GM20000 (cell line): ENCODE measurements around the gene CPA5.

ENCODE experiments used
- DNase-seq: peaks from one replicate; pipeline ENCODE4 v3.0.0; 2012; ENCODE audit warnings: low spot score
- TF ChIP-seq, protein P1 (sequence below): IDR thresholded peaks from 2 replicates; pipeline ENCODE4 v1.5.1; 2012; ENCODE audit warnings: mild to moderate bottlenecking, control low read depth; ENCODE audit errors: extremely low read depth, missing control alignments

Gene CPA5

DNA sequence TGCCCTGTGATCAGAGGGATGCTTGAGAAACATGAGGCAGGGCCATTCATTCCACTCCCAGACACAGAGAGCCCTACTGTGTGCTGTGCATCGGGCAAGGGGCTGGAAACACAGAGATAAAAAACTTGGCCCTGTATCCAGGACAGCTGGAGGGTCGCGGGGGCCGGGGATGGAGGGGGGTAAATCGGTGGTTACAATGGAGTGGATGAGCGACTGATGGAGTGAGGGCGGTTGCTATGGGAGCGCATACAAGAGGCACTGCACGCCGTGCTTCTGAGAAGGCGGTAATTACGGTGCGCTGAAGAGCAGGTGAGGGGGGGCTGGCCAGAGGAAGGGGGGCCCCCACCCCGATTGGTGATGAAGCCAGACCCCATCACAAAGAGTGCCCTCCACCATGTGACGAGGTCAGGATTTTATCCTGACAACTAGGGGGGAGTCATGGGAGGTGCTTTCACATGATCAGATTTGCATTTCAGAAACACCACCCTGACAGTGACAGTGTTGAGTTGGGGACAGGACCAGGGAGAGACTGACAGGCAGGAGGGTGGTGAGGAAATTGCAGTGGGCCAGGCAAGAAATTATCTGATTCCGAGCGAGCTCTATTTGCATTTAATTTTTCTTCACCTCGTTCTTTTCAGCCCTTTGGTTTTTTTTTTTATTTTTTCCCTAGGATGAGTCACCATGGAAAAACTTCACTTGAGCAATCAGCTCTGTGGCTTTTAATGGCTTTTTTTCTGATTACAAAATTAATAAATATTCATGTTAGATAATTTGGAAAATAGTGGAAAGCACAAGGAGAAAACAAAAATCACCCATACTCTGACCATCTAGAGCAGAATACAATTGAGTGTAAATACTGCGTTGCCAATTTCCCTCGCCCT, 7.8 kb downstream of the CPA5 start:
- no peak for DNase-seq
- TF ChIP-seq, protein P1, sequence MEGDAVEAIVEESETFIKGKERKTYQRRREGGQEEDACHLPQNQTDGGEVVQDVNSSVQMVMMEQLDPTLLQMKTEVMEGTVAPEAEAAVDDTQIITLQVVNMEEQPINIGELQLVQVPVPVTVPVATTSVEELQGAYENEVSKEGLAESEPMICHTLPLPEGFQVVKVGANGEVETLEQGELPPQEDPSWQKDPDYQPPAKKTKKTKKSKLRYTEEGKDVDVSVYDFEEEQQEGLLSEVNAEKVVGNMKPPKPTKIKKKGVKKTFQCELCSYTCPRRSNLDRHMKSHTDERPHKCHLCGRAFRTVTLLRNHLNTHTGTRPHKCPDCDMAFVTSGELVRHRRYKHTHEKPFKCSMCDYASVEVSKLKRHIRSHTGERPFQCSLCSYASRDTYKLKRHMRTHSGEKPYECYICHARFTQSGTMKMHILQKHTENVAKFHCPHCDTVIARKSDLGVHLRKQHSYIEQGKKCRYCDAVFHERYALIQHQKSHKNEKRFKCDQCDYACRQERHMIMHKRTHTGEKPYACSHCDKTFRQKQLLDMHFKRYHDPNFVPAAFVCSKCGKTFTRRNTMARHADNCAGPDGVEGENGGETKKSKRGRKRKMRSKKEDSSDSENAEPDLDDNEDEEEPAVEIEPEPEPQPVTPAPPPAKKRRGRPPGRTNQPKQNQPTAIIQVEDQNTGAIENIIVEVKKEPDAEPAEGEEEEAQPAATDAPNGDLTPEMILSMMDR, result no peak

DNA sequence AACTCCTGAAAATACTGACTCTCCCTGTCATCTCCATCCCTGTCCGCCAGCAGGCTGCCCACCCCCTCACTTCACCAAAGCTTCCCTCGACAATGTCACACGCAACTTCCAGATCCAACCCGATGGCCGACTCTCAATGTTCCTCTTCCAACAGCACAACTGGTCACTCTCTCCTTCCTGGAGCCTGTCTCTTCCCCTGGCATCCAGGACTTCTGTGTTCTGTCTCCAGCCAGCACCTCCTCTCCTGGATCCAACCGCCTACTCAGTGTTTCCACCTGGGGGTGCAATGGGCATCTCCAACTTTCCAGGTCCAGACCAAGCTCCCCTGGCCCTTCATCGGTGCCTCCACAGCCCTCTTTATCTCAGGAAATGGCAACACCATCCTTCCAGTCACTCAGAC, 8.6 kb downstream of the CPA5 start:
- TF ChIP-seq, protein P1, result no peak
- no peak for DNase-seq

DNA sequence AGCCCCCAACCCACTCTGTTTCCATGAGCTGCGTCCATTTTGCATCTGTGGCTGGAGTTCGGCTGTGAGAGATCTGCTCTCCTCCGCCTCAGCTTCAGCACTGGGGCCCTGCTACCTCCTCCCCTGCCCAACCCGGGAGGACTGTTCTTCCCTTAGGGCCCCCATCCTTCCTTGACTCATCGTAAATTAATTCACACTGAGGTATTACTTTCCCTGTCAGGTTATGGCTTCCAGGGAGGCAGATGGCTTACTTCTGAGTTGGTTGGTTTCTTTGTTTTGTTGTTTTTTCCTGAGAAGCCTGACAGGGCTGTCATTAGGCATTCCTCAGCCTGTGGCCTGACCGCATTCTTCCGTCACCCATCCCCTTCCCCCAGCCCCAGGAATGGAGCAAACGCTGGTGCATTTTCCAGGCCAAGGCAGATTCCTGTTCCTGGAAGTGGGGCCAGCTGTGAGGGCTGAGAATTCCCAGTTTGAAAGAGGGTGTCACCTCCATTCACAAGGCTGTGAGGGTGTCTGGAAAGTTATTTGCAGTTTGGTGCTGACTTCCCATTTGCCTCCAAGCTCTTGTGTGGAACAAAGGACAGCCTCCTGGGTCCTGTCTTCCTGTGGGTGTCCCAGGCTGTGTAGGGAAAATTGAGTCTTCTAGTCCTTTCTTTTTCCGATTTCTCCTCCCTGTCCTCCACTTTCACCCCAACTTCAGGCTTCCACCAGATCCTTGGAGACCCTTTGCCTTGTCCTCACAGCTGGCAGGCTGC, 11.7 kb downstream of the CPA5 start:
- no peak for DNase-seq
- TF ChIP-seq, protein P1, result no peak

DNA sequence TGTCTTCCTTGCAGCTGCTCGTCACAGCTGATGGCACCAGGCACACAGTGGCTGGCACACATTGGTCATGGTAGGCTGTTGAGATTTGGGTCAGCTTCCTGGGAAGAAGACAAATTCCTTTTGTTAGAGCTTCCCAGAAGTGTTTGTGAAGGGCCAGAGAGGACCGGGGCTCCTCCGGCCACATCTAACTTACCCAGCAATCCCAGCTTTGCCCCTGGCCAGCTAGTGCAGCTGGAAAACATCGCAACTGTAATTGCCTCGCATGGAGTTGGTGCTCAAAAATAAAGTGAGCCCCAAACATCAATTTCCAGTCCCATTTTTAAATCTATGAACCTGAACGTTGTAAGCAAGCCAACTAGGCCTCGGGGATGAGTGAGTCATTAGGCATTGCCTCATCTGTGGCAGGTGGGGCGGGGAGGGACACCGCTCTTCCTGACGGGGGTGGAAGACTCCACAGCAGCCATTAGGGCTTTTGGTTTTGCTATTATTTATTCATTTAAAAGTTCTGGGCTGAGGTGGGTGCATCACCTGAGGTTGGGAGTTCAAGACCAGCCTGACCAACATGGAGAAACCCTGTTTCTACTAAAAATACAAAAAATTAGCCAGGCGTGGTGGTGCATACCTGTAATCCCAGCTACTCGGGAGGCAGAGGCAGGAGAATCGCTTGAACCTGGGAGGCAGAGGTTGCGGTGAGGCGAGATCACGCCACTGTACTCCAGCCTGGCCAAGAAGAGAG, 12.4 kb downstream of the CPA5 start:
- DNase-seq, result no peak
- TF ChIP-seq, protein P1, result no peak

DNA sequence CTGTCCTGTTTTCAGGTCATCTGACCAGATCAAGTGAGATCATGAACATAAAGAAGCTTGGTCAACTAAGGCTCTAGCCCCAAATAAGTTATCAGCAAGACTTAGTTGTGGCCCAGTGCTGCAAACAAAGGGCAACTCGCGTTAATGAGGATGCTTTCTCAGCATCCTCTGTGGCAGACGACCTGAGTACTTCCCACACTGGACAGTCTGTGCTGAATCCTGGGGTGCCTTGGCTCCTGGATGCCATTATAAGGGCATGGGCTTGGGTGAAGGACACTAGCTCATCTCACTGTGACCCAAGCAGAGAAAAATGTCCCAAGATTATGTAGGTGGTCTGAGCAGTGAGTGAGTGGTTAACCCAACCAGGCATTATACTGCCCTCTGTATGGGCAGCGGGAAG, 13.9 kb downstream of the CPA5 start:
- no peak for DNase-seq
- TF ChIP-seq, protein P1, result no peak

DNA sequence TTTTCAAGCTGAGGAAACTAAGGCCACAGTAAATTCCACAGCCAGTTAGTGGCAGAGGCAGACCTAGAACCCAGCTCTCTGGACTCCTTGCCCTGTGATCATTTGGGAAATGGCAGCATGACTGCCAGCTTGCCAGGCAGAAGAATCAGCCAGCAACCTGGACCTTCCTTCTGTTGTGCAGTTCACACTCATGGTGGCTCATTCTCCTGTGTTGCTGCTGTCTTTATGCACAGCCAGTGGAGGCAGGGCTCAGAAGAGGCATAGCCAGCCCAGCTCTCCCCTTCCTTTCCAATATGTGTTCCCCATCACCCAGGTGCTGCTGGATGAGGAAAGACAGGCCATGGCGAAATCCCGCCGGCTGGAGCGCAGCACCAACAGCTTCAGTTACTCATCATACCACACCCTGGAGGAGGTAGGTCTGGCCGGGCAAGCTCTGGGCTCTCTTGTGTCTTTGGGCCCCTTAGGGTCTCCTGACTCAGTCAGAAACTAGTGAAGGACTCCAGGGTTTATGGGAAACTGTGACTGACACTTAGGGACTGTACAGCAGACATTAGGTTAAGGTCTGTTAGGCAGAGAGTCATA, 14.8 kb downstream of the CPA5 start:
- DNase-seq, result no peak
- TF ChIP-seq, protein P1, result no peak
